ENCODE results near the gene SSX2IP.
"Not testable (repeated sequence)": the region's sequence is repeated elsewhere in the genome, so short reads cannot be mapped to it uniquely, and the experiment has no call there.

The SSX2IP gene

DNA sequence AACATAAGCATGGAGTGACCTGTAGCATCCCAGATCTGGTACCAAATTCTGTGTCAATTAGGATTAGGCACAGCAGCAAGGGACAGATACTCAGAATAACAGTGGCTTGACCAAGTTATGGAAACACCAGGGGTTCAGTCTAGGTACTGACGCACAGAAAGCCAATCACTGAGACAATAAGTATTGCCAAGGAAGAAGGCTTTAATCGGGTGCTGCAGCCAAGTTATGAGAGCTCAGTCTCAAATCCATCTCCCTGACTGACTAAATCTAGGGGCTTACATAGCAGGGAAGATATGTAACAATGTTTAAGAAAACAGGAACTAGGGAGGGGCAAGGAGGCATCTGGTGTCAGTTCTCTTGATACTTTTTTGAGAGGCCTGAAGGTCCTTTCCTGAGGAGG is 76.4 kb downstream of the SSX2IP start:
- DNase-seq, result no peak

GRCh38 chr1:84613026-84613425 is 77.2 kb downstream of the SSX2IP start:
- no peak for DNase-seq

- DNase-seq, result no peak
These were observed 78.5 kb downstream of the SSX2IP start for GRCh38 chr1:84611796-84612195.

- DNase-seq, result no peak
These were observed 79.2 kb downstream of the SSX2IP start for GRCh38 chr1:84611091-84611490.

- no peak for DNase-seq
These were observed 83.3 kb downstream of the SSX2IP start for GRCh38 chr1:84606977-84607376.

- no peak for DNase-seq
These were observed 85.1 kb downstream of the SSX2IP start for GRCh38 chr1:84605157-84605556.

- no peak for DNase-seq
These were observed 86.1 kb downstream of the SSX2IP start for GRCh38 chr1:84603941-84604830.

GRCh38 chr1:84603223-84603622 is 87.0 kb downstream of the SSX2IP start:
- no peak for DNase-seq

- no peak for DNase-seq
These were observed 89.5 kb downstream of the SSX2IP start for GRCh38 chr1:84600796-84601195.

GRCh38 chr1:84598846-84599741 is 91.2 kb downstream of the SSX2IP start:
- no peak for DNase-seq

GRCh38 chr1:84598418-84598817 is 91.8 kb downstream of the SSX2IP start:
- DNase-seq, result no peak

DNA sequence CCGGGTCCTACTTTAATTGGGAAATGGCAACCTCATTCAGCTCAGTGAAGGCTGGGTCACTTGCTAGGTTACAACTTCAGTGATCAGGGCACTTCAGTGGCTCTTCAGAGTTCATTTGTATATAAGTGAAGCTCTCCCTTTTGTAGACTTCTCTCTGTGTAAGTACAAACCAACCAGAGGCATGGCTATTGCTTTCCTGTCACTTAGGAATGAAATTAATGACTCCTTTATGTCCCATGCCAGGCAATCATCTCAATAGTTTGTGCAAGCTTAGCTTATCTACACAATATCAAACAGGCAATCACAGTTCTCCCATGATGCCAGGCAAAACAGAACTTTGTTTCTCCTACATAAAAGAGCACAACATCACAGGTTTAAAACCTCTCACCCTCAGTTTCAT is 93.2 kb downstream of the SSX2IP start:
- DNase-seq, result no peak

GRCh38 chr1:84594959-84595358 is 95.3 kb downstream of the SSX2IP start:
- not testable (repeated sequence) for DNase-seq

Measured in activated CD8-positive, alpha-beta memory T cell treated with anti-CD3 and anti-CD28 coated beads, Interleukin-2, amount 50 U/mL, for 48 hours (primary cell).